ENCODE results near the gene SH3PXD2A.

- TF ChIP-seq CTCF (conservative IDR thresholded peaks at IDR 0.05; ENCODE audit: low read depth, low read length) (no peak), EZH2 (IDR thresholded peaks at IDR 0.05; ENCODE audit: borderline replicate concordance, low read depth, low read length, poor library complexity, severe bottlenecking) (no peak)
Measured at GRCh38 chr10:103877861-103878260, 22.5 kb upstream of the SH3PXD2A start.
